ENCODE measurements around the gene AGTRAP. TPM values are rescaled to one million over a fixed set of nuclear protein-coding genes. Genes with fewer than 3 reads are reported as not detected.

AGTRAP gene
- total RNA-seq, 1 experiment from 2014 or later, result 57.0 TPM

DNA sequence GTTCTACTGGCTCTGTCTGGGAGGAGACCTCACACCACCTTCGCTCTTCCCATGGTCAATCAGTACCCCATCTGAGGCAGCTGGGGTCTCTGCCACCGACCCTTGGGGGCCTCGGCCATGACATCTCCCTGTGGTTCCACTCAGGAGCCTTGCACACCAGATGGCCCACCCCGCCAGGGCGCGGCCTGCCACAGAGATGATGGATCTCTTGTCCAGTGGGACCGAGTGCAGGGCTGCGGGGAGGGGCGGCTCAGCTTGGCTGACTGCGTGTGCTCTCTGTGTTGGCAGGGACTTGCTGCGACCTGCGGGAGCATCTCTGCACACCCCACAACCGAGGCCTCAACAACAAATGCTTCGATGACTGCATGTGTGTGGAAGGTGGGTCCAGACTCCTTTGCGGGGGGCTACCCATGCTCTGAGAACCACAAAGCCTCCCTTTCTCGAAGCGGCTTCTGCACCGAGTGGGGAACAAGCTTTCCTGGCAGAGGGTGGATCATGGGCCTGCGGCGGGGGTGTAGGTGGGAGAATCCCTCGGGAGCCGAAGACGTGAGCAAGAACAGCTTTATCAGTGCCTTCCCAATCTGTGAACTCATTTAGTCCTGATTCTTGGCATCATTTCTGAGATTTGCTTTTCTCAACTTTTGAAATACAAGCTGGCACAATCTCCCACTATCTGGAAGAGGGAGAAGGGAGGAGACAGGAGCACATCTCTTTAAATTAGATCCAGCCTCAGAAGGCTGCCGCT lies 20.9 kb upstream of the AGTRAP start:
- POLR2A ChIA-PET, result no interaction called here
- Histone ChIP-seq H3K36me3 (ENCODE audit: control insufficient read depth, insufficient read depth, low read length) (no peaks in the 10 kb centered on the region), H3K4me1 (ENCODE audit: control insufficient read depth, insufficient read depth, low read length) (no peaks in the 10 kb centered on the region), H3K27me3 (ENCODE audit: control insufficient read depth, insufficient read depth, low read length) (no peaks in the 10 kb centered on the region), H3K9me3 (ENCODE audit: control insufficient read depth, insufficient read depth, low read depth, low read length) (no peaks in the 10 kb centered on the region), H3K27ac (ENCODE audit: low read length) (no peak overlapping the region), H3K4me3 (ENCODE audit: low read depth in 2 of 2, low read length in 2 of 2) (no peak overlapping the region)
- ATAC-seq (no peak), DNase-seq (ENCODE audit: low read depth, low spot score) (no peak)
- in situ Hi-C loops (cut with HindIII; ENCODE audit: low pct_unique_long_range_greater_than_20kb, low sequenced_read_pairs) (no loop called here), intact Hi-C loops (cut with micrococcal nuclease; ENCODE audit: unreplicated experiment) (loop anchor here (5.0 kb wide), 2 partner anchors 38 to 63 kb away; partner anchors contain the start of genes FBXO2 and FBXO44)
- TF ChIP-seq POLR2AphosphoS5 (IDR thresholded peaks at IDR 0.05; ENCODE audit: low read depth, low read length) (no peak), SIN3A (IDR thresholded peaks at IDR 0.05; ENCODE audit: borderline replicate concordance, insufficient read depth, low read depth, low read length) (no peak), TCF7L2 (IDR thresholded peaks at IDR 0.05; ENCODE audit: low read depth, low read length) (no peak)
- TF ChIP-seq, protein P1, sequence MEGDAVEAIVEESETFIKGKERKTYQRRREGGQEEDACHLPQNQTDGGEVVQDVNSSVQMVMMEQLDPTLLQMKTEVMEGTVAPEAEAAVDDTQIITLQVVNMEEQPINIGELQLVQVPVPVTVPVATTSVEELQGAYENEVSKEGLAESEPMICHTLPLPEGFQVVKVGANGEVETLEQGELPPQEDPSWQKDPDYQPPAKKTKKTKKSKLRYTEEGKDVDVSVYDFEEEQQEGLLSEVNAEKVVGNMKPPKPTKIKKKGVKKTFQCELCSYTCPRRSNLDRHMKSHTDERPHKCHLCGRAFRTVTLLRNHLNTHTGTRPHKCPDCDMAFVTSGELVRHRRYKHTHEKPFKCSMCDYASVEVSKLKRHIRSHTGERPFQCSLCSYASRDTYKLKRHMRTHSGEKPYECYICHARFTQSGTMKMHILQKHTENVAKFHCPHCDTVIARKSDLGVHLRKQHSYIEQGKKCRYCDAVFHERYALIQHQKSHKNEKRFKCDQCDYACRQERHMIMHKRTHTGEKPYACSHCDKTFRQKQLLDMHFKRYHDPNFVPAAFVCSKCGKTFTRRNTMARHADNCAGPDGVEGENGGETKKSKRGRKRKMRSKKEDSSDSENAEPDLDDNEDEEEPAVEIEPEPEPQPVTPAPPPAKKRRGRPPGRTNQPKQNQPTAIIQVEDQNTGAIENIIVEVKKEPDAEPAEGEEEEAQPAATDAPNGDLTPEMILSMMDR (IDR thresholded peaks at IDR 0.05), result no peak
- TF ChIP-seq, protein P2, sequence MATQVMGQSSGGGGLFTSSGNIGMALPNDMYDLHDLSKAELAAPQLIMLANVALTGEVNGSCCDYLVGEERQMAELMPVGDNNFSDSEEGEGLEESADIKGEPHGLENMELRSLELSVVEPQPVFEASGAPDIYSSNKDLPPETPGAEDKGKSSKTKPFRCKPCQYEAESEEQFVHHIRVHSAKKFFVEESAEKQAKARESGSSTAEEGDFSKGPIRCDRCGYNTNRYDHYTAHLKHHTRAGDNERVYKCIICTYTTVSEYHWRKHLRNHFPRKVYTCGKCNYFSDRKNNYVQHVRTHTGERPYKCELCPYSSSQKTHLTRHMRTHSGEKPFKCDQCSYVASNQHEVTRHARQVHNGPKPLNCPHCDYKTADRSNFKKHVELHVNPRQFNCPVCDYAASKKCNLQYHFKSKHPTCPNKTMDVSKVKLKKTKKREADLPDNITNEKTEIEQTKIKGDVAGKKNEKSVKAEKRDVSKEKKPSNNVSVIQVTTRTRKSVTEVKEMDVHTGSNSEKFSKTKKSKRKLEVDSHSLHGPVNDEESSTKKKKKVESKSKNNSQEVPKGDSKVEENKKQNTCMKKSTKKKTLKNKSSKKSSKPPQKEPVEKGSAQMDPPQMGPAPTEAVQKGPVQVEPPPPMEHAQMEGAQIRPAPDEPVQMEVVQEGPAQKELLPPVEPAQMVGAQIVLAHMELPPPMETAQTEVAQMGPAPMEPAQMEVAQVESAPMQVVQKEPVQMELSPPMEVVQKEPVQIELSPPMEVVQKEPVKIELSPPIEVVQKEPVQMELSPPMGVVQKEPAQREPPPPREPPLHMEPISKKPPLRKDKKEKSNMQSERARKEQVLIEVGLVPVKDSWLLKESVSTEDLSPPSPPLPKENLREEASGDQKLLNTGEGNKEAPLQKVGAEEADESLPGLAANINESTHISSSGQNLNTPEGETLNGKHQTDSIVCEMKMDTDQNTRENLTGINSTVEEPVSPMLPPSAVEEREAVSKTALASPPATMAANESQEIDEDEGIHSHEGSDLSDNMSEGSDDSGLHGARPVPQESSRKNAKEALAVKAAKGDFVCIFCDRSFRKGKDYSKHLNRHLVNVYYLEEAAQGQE (IDR thresholded peaks at IDR 0.05; ENCODE audit: insufficient read depth in 1 of 2, low read depth in 2 of 2, low read length in 1 of 2), result no peak
- CTCF ChIA-PET, result interaction anchor here (0.6 to 0.8 kb wide), 2 partner anchors 50 to 569 kb away, joined by 3 to 6 read pairs; no protein-coding TSS in a partner anchor
- BruUV-seq (replicated peaks), result no TSS peak

DNA sequence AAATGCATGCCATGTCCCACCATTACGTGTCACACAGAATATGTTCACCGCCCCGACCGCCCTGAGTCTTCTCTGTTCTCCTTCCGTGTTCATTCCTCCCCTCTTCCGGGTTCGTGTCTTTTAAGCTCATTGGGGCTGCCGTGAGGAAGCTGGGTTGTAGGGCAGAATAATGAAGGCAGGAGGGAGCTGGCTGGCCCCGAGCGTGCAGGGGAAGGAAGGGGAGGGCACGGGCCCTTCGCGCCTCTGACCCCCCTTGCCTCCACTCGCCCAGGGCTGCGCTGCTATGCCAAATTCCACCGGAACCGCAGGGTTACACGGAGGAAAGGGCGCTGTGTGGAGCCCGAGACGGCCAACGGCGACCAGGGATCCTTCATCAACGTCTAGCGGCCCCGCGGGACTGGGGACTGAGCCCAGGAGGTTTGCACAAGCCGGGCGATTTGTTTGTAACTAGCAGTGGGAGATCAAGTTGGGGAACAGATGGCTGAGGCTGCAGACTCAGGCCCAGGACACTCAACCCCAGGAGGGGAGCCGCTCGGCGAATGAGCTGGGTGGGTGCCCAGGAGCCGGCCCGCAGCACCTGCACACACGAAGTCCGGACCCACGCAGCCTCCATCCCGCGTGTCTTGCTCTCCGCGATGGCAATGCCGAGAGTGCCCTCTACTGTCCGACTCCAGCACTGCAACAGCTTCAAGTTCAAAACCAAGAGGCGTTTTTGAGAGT lies 16.5 kb upstream of the AGTRAP start:
- no peak for DNase-seq (ENCODE audit: low read depth, low spot score)
- H3K27ac ChIP-seq (ENCODE audit: low read length), result 0 out of 2 replicates have a peak overlapping the region, but pooled peaks have one; percentile 29

More for the DNA sequence above, 16.5 kb upstream of the AGTRAP start:
- Histone ChIP-seq H3K4me1 (ENCODE audit: control insufficient read depth, insufficient read depth, low read length) (no peaks in the 10 kb centered on the region; the same call in 1 of the 2 replicates), H3K4me3 (ENCODE audit: low read depth in 2 of 2, low read length in 2 of 2) (peak overlapping the region; percentile 33 to 54), H3K36me3 (ENCODE audit: control insufficient read depth, insufficient read depth, low read length) (no peaks in the 10 kb centered on the region), H3K9me3 (ENCODE audit: control insufficient read depth, insufficient read depth, low read depth, low read length) (no peaks in the 10 kb centered on the region), H3K27me3 (ENCODE audit: control insufficient read depth, insufficient read depth, low read length) (no peaks in the 10 kb centered on the region)
- TF ChIP-seq, protein P2 (IDR thresholded peaks at IDR 0.05; ENCODE audit: insufficient read depth in 1 of 2, low read depth in 2 of 2, low read length in 1 of 2), result no peak
- TF ChIP-seq TCF7L2 (IDR thresholded peaks at IDR 0.05; ENCODE audit: low read depth, low read length) (no peak), SIN3A (IDR thresholded peaks at IDR 0.05; ENCODE audit: borderline replicate concordance, insufficient read depth, low read depth, low read length) (no peak), POLR2AphosphoS5 (IDR thresholded peaks at IDR 0.05; ENCODE audit: low read depth, low read length) (no peak)
- TF ChIP-seq, protein P1 (IDR thresholded peaks at IDR 0.05), result peak; percentile 97
- CTCF ChIA-PET, result interaction anchor here (0.6 to 1.3 kb wide), 4 partner anchors 48 to 66 kb away, joined by 3 to 12 read pairs (median 6); partner anchors contain the start of gene FBXO6
- POLR2A ChIA-PET, result interaction anchor here (0.6 kb wide), 1 partner anchor 55 kb away, joined by 3 read pairs; no protein-coding TSS in a partner anchor
- no TSS peak for BruUV-seq (replicated peaks)
- peak; percentile 82 for ATAC-seq
- intact Hi-C loops (cut with micrococcal nuclease; ENCODE audit: unreplicated experiment) (loop anchor here (5.0 kb wide), 2 partner anchors 42 to 67 kb away; partner anchors contain the start of genes FBXO2 and FBXO44), in situ Hi-C loops (cut with HindIII; ENCODE audit: low pct_unique_long_range_greater_than_20kb, low sequenced_read_pairs) (no loop called here)

Measured in Panc1 (cell line).